K562 (cell line): ENCODE data around the gene CHMP1A. TPM values are rescaled to one million over a fixed set of nuclear protein-coding genes. Genes with fewer than 3 reads are reported as not detected.

Experiments
- C11orf30 ChIP-seq: fragments of 450-650 bp; IDR thresholded peaks from 2 replicates; pipeline ENCODE4 v1.6.1; 2016; ENCODE audit warnings: low read depth, mild to moderate bottlenecking
- CREB1 ChIP-seq, 2 experiments: sonication (generic) in 1 of 2; formaldehyde crosslinking in 1 of 2; IDR thresholded peaks; 2 replicates each; pipeline versions ENCODE4 v1.6.1 to v1.8.0; 2012 to 2022; ENCODE audit warnings: inconsistent platforms in 1 of 2, mild to moderate bottlenecking in 1 of 2, missing genetic modification reagents in 1 of 2, moderate library complexity in 1 of 2
- CTBP1 ChIP-seq: fragments of 450-650 bp; IDR thresholded peaks from 2 replicates; pipeline ENCODE4 v1.6.1; 2016; ENCODE audit warnings: borderline replicate concordance
- ERF ChIP-seq: fragments of 450-650 bp; formaldehyde crosslinking; IDR thresholded peaks from 2 replicates; pipeline ENCODE4 v1.4.0; 2020; ENCODE audit warnings: mild to moderate bottlenecking, mixed read lengths
- FUS ChIP-seq: fragments of 200-400 bp; formaldehyde crosslinking; optimal IDR thresholded peaks from 2 replicates; pipeline ENCODE3; 2017; ENCODE audit warnings: low read depth, low read length
- KLF1 ChIP-seq: fragments of 450-650 bp; IDR thresholded peaks from 2 replicates; pipeline ENCODE4 v1.6.1; 2016; ENCODE audit warnings: missing genetic modification characterization, missing compliant biosample characterization
- KLF13 ChIP-seq: fragments of 450-650 bp; IDR thresholded peaks from 2 replicates; pipeline ENCODE4 v1.6.1; 2016; ENCODE audit warnings: missing genetic modification characterization, low read depth, mild to moderate bottlenecking, missing compliant biosample characterization, moderate library complexity, borderline replicate concordance
- L3MBTL2 ChIP-seq: fragments of 450-650 bp; IDR thresholded peaks from 2 replicates; pipeline ENCODE4 v1.6.1; 2016; ENCODE audit warnings: mild to moderate bottlenecking, moderate library complexity
- MXI1 ChIP-seq: IDR thresholded peaks from 2 replicates; pipeline ENCODE4 v1.6.1; 2011; ENCODE audit warnings: low read depth, mild to moderate bottlenecking, improper control_type of control experiment, low read length
- MYC ChIP-seq, 2 experiments: fragments of 250-450 bp in 1 of 2; sonication (Bioruptor Pico) in 1 of 2; IDR thresholded peaks; 2 replicates each; pipeline versions ENCODE4 v1.5.1 to v1.6.1; 2012 to 2021; ENCODE audit warnings: low read depth in 2 of 2, borderline replicate concordance in 1 of 2, improper control_type of control experiment in 1 of 2, low read length in 1 of 2, mild to moderate bottlenecking in 1 of 2, moderate library complexity in 1 of 2
- NFATC3 ChIP-seq: fragments of 450-650 bp; IDR thresholded peaks from 2 replicates; pipeline ENCODE4 v1.6.1; 2017; ENCODE audit warnings: mild to moderate bottlenecking
- NRF1 ChIP-seq, 2 experiments: fragments of 450-650 bp; IDR thresholded peaks in 1 of 2; conservative IDR thresholded peaks in 1 of 2; 2 replicates each; pipeline ENCODE4 v1.6.1; 2014; ENCODE audit warnings: mild to moderate bottlenecking in 2 of 2
- OTX1 ChIP-seq: fragments of 450-650 bp; formaldehyde crosslinking; IDR thresholded peaks from 2 replicates; pipeline ENCODE4 v1.4.0; 2022; ENCODE audit warnings: mild to moderate bottlenecking
- PHF8 ChIP-seq: fragments of 200-600 bp; sonication (generic); IDR thresholded peaks from 2 replicates; pipeline ENCODE4 v1.6.1; 2012; ENCODE audit warnings: mixed run types, mild to moderate bottlenecking, inconsistent platforms, low read length, moderate library complexity, borderline replicate concordance
- RBFOX2 ChIP-seq: fragments of 200-400 bp; formaldehyde crosslinking; IDR thresholded peaks from 2 replicates; pipeline ENCODE4 v1.6.1; 2017; ENCODE audit warnings: low read depth, mild to moderate bottlenecking, low read length, moderate library complexity
- STAT6 ChIP-seq: sonication (generic); formaldehyde crosslinking; IDR thresholded peaks from 2 replicates; pipeline ENCODE4 v1.8.1; 2023; ENCODE audit warnings: mild to moderate bottlenecking, missing genetic modification reagents
- SUPT5H ChIP-seq: fragments of 450-650 bp; IDR thresholded peaks from 2 replicates; pipeline ENCODE4 v1.6.1; 2016
- TAF1 ChIP-seq: IDR thresholded peaks from 2 replicates; pipeline ENCODE4 v1.6.1; 2011; ENCODE audit warnings: mild to moderate bottlenecking, low read length, moderate library complexity; ENCODE audit not compliant: insufficient read depth, control insufficient read depth, severe bottlenecking; ENCODE audit errors: extremely low read depth
- TAF7 ChIP-seq: fragments of 450-650 bp; IDR thresholded peaks from 2 replicates; pipeline ENCODE4 v1.6.1; 2016; ENCODE audit warnings: missing genetic modification characterization, missing compliant biosample characterization
- ZNF75A ChIP-seq: fragments of 450-650 bp; formaldehyde crosslinking; IDR thresholded peaks from 2 replicates; pipeline ENCODE4 v1.4.0; 2020; ENCODE audit warnings: mild to moderate bottlenecking
- ZNF778 ChIP-seq: fragments of 450-650 bp; formaldehyde crosslinking; IDR thresholded peaks from 2 replicates; pipeline ENCODE4 v1.4.0; 2020; ENCODE audit warnings: mild to moderate bottlenecking, moderate library complexity
- ZNF785 ChIP-seq: fragments of 250-450 bp; sonication (Bioruptor Pico); IDR thresholded peaks from 2 replicates; pipeline ENCODE4 v1.4.0; 2020; ENCODE audit warnings: mild to moderate bottlenecking
- polyA plus RNA-seq, 8 experiments: library from polyadenylated mRNA; depleted of rRNA in 4 of 8; stranded (reverse) in 5 of 8; unstranded in 3 of 8; fragments of >200 nt; fragmentation: Nextera tagmentation in 2 of 8; fragmentation: Illumina TruSeq in 1 of 8; extraction: Ambion mirVana in 2 of 8; extraction: Trizol in 1 of 8; gene quantifications; 2 replicates each; pipeline versions ENCODE4 v1.2.1 to v1.2.3, GENCODE V29; 2011 to 2014; ENCODE audit warnings: inconsistent platforms in 1 of 8, missing spikeins in 1 of 8
- total RNA-seq, 7 experiments: library from RNA; depleted of rRNA in 6 of 7; stranded (reverse); fragments of >200 nt in 6 of 7; fragmentation: Illumina TruSeq in 2 of 7; extraction: Trizol in 2 of 7; gene quantifications; 2 replicates each; pipeline versions ENCODE4 v1.2.1 to v1.2.3, GENCODE V29; 2011 to 2021; ENCODE audit warnings: low replicate concordance in 1 of 7
- TF ChIP-seq, protein P1 (sequence below): fragments of 450-650 bp; formaldehyde crosslinking; IDR thresholded peaks from 2 replicates; pipeline ENCODE4 v1.4.0; 2022; ENCODE audit warnings: missing genetic modification characterization
- TF ChIP-seq, protein P2 (sequence below): sonication (generic); formaldehyde crosslinking; IDR thresholded peaks from 2 replicates; pipeline ENCODE4 v1.9.0; 2022; ENCODE audit warnings: mild to moderate bottlenecking, missing genetic modification reagents

CHMP1A gene
- total and polyA plus RNA-seq, 9 of the 15 experiments (the other 6 are each of a cell fraction or from before 2014, with no cell fraction given), result 0.83 to 79.9 (median 45.2) TPM

DNA sequence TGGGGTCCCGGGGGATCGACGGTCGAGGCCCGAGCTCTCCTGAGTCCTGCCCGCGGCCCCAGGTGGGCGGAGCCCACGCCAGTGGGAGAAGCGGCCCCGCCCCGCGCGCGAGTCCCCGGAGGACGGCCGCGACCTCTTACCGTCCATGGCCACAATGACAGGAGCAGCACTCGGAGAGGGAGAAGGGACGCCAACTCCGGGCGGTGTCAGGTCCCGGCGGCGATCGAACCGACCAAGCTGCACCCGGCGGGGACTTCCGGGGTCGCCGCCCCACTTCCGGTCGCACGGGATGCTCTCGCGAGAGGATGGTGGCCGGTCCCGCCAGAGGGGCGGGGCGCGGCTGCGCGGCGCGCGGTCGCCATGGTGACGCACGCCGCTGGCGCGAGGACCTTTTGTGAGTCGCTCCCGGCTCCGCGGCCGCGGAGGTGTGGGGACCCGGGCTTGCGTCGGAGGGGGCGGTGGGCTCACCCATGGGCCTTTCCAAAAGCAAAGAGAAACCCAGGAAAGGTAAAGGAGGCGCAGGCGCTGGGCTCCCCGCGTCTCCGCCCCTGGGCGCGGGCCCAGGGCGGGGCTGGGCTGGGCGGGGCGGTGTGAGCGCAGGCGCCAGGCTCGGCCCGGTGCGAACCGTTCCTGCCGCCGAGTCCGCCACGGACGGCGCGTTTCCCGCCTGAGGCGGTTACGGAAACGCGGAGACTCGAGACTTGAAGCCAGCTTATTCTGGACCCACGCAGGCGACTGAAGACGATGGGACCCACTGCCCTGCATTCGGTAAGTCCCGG is at the start of gene CHMP1A, which contains the start of gene SPATA33 (continued):
- TF ChIP-seq TAF1 (peak; percentile 48), NFATC3 (peak; percentile 60; the same call in 1 of the 2 replicates), KLF1 (tag) (peak; percentile 91), FUS (peak; percentile 41), CREB1 (IDR thresholded peaks at IDR 0.05) (peak; percentile 73), CREB1 (CRISPR knock-in tag; IDR thresholded peaks at IDR 0.05) (no peak), ZNF778 (CRISPR knock-in tag) (no peak), ERF (CRISPR knock-in tag) (peak; percentile 79), MYC (IDR thresholded peaks at IDR 0.05; ENCODE audit: low read depth, low read length) (peak; percentile 24; the same call in 1 of the 2 replicates), MYC (CRISPR knock-in tag; IDR thresholded peaks at IDR 0.05; ENCODE audit: borderline replicate concordance, low read depth) (no peak), ZNF785 (no peak), NRF1 (conservative IDR thresholded peaks at IDR 0.05 in 1 of 2, IDR thresholded peaks at IDR 0.05 in 1 of 2) (peak; percentile 90 to 91), OTX1 (CRISPR knock-in tag) (0 out of 2 replicates have a peak, but pooled peaks have one; percentile 24), TAF7 (tag) (peak; percentile 69; the same call in 1 of the 2 replicates), L3MBTL2 (peak; percentile 95), PHF8 (peak; percentile 89; the same call in 1 of the 2 replicates), ZNF75A (CRISPR knock-in tag) (peak; percentile 74; the same call in 1 of the 2 replicates), C11orf30 (peak; percentile 74), RBFOX2 (peak; percentile 89), MXI1 (peak; percentile 92), KLF13 (tag) (peak; percentile 88), STAT6 (CRISPR knock-in tag) (0 out of 2 replicates have a peak, but pooled peaks have one; percentile 16), SUPT5H (peak; percentile 72), CTBP1 (peak; percentile 63)
- TF ChIP-seq, protein P1, sequence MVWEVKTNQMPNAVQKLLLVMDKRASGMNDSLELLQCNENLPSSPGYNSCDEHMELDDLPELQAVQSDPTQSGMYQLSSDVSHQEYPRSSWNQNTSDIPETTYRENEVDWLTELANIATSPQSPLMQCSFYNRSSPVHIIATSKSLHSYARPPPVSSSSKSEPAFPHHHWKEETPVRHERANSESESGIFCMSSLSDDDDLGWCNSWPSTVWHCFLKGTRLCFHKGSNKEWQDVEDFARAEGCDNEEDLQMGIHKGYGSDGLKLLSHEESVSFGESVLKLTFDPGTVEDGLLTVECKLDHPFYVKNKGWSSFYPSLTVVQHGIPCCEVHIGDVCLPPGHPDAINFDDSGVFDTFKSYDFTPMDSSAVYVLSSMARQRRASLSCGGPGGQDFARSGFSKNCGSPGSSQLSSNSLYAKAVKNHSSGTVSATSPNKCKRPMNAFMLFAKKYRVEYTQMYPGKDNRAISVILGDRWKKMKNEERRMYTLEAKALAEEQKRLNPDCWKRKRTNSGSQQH (CRISPR knock-in tag), result 0 out of 2 replicates have a peak, but pooled peaks have one; percentile 40
- TF ChIP-seq, protein P2, sequence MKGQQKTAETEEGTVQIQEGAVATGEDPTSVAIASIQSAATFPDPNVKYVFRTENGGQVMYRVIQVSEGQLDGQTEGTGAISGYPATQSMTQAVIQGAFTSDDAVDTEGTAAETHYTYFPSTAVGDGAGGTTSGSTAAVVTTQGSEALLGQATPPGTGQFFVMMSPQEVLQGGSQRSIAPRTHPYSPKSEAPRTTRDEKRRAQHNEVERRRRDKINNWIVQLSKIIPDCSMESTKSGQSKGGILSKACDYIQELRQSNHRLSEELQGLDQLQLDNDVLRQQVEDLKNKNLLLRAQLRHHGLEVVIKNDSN (CRISPR knock-in tag), result 0 out of 2 replicates have a peak, but pooled peaks have one; percentile 29
